HEK293 (cell line): ENCODE results near the gene PLOD3.

Source experiments
- CTCF ChIA-PET: fragments of 350-600 bp; formaldehyde crosslinking; extraction: SDS; loops from one replicate; lab custom pipeline; 2021; ENCODE audit warnings: antibody characterized with exemption; lab: Yijun Ruan, JAX
- POLR2A ChIA-PET: fragments of 300-600 bp; formaldehyde crosslinking; extraction: SDS; loops from one replicate; lab custom pipeline; 2020; ENCODE audit warnings: antibody characterized with exemption, inconsistent platforms; lab: Yijun Ruan, JAX
- H3K27ac ChIP-seq: fragments of 200-500 bp; sonication (Bioruptor generic); 2 replicates; pipeline ENCODE4 v1.5.1; 2014; ENCODE audit warnings: low read depth, low read length, control low read depth, inconsistent platforms; ENCODE audit errors: extremely low read depth
- H3K36me3 ChIP-seq, 2 experiments: fragments of 200-500 bp in 1 of 2; sonication (Bioruptor generic) in 1 of 2; 1 replicate in 1 of 2; 2 replicates in 1 of 2; pipeline ENCODE4 v1.5.1; 2014 to 2017; ENCODE audit warnings: inconsistent platforms in 2 of 2, low read length in 2 of 2; ENCODE audit not compliant: control insufficient read depth in 2 of 2, insufficient read depth in 1 of 2
- H3K4me1 ChIP-seq: fragments of 200-500 bp; sonication (Bioruptor generic); 2 replicates; pipeline ENCODE4 v1.5.1; 2014; ENCODE audit warnings: mild to moderate bottlenecking, low read length, inconsistent platforms; ENCODE audit not compliant: control insufficient read depth, insufficient read depth
- H3K4me3 ChIP-seq: 2 replicates; pipeline ENCODE4 v1.5.1; 2011; ENCODE audit warnings: low read depth, mild to moderate bottlenecking, control low read depth, low read length, moderate library complexity
- H3K9me3 ChIP-seq: fragments of 200-500 bp; sonication (Bioruptor generic); 2 replicates; pipeline ENCODE4 v1.5.1; 2014; ENCODE audit warnings: low read depth, low read length, inconsistent platforms; ENCODE audit not compliant: control insufficient read depth, insufficient read depth
- FEZF1 ChIP-seq: fragments of 450-650 bp; formaldehyde crosslinking; IDR thresholded peaks from 2 replicates; pipeline ENCODE4 v1.5.1; 2016; ENCODE audit warnings: missing biosample characterization, missing genetic modification characterization
- HOXA7 ChIP-seq: sonication (generic); formaldehyde crosslinking; IDR thresholded peaks from 2 replicates; pipeline ENCODE4 v1.8.1; 2022; ENCODE audit warnings: missing genetic modification reagents, borderline replicate concordance
- IKZF3 ChIP-seq: fragments of 450-650 bp; IDR thresholded peaks from 2 replicates; pipeline ENCODE4 v1.5.0; 2018; ENCODE audit warnings: missing biosample characterization, mild to moderate bottlenecking, missing genetic modification characterization, moderate library complexity
- SP2 ChIP-seq: fragments of 450-650 bp; formaldehyde crosslinking; IDR thresholded peaks from 2 replicates; pipeline ENCODE4 v1.5.1; 2016; ENCODE audit warnings: missing biosample characterization, missing genetic modification characterization
- SP3 ChIP-seq: fragments of 450-650 bp; formaldehyde crosslinking; IDR thresholded peaks from 2 replicates; pipeline ENCODE4 v1.5.1; 2016; ENCODE audit warnings: missing biosample characterization, missing genetic modification characterization
- ZBTB26 ChIP-seq: fragments of 450-650 bp; formaldehyde crosslinking; optimal IDR thresholded peaks from 2 replicates; pipeline ENCODE3; 2016; ENCODE audit warnings: missing biosample characterization, mild to moderate bottlenecking, missing genetic modification characterization
- ZBTB49 ChIP-seq: fragments of 450-650 bp; formaldehyde crosslinking; IDR thresholded peaks from 2 replicates; pipeline ENCODE4 v1.5.1; 2016; ENCODE audit warnings: missing biosample characterization, missing genetic modification characterization, low read depth
- ZNF112 ChIP-seq: fragments of 450-650 bp; formaldehyde crosslinking; IDR thresholded peaks from 2 replicates; pipeline ENCODE4 v1.5.0; 2017; ENCODE audit warnings: missing biosample characterization, missing genetic modification characterization
- ZNF335 ChIP-seq: fragments of 450-650 bp; formaldehyde crosslinking; conservative IDR thresholded peaks from 2 replicates; pipeline ENCODE4 v1.5.1; 2016; ENCODE audit warnings: missing biosample characterization, missing genetic modification characterization
- ZNF600 ChIP-seq: fragments of 450-650 bp; formaldehyde crosslinking; IDR thresholded peaks from 2 replicates; pipeline ENCODE4 v1.5.1; 2016; ENCODE audit warnings: missing biosample characterization, missing genetic modification characterization
- ZNF830 ChIP-seq: fragments of 450-650 bp; IDR thresholded peaks from 2 replicates; pipeline ENCODE4 v1.5.0; 2018; ENCODE audit warnings: missing biosample characterization, missing genetic modification characterization, low read depth, mild to moderate bottlenecking, moderate library complexity

PLOD3 gene

GRCh38 chr7:101156277-101156676 is 61.1 kb downstream of the PLOD3 start:
- no peak overlapping the region for H3K27ac ChIP-seq
- TF ChIP-seq ZBTB49 (tag by site-specific recombination): no peak
- no peak for TF ChIP-seq HOXA7
- no peak for TF ChIP-seq ZNF335 (tag by site-specific recombination)
- TF ChIP-seq ZNF830 (tag by site-specific recombination): no peak
- no peak for TF ChIP-seq FEZF1 (tag by site-specific recombination)
- no peak for TF ChIP-seq SP2
- TF ChIP-seq IKZF3 (tag by site-specific recombination): no peak
- TF ChIP-seq ZBTB26 (tag by site-specific recombination): no peak
- TF ChIP-seq ZNF600: no peak
- TF ChIP-seq SP3 (tag by site-specific recombination): no peak
- no peak for TF ChIP-seq ZNF112 (tag by site-specific recombination)
- TF ChIP-seq, all 188 proteins: peak for 0
- CTCF ChIA-PET: interaction anchor here (1.4 to 8.6 kb wide), 4 partner anchors 12 to 88 kb away, joined by 3 to 84 read pairs (median 10); no protein-coding TSS in a partner anchor
- H3K4me1 ChIP-seq: peaks cover 5% of the 10 kb centered on the region; the same call in 1 of the 2 replicates
- H3K9me3 ChIP-seq: no peaks in the 10 kb centered on the region
- POLR2A ChIA-PET: interaction anchor here (0.9 to 1.0 kb wide), 3 partner anchors 9 to 35 kb away, joined by 3 to 5 read pairs (median 4); partner anchors contain the start of gene VGF
- H3K4me3 ChIP-seq: no peak overlapping the region
- peaks cover 3 to 17% of the 10 kb centered on the region in 2 experiments; a peak in 2 of 3 replicates for H3K36me3 ChIP-seq
